Kidney (tissue), 14 donors: ENCODE data around the gene NR6A1. TPM values are rescaled to one million over a fixed set of nuclear protein-coding genes. Genes with fewer than 3 reads are reported as not detected.

Experiments used
- DNase-seq, 5 donors: peaks; one replicate each; pipeline ENCODE4 v3.0.0-alpha.2; 2013 to 2020
- FAIRE-seq: peaks from 2 replicates; lab custom pipeline; 2012; peaks lifted over from hg19 to GRCh38; lab: Jason Lieb, UNC
- H3K27ac ChIP-seq, 2 donors: one replicate each; pipeline ENCODE4 v1.7.0; 2013; ENCODE audit warnings: low read depth in 2 of 2, low read length in 2 of 2, inconsistent platforms in 1 of 2
- H3K27me3 ChIP-seq: one replicate; pipeline ENCODE4 v1.7.1; 2013; ENCODE audit warnings: low read length, inconsistent platforms; ENCODE audit not compliant: control insufficient read depth, insufficient read depth
- H3K36me3 ChIP-seq, 3 donors: one replicate each; pipeline versions ENCODE4 v1.7.0 to v1.7.1; 2013; ENCODE audit warnings: low read length in 3 of 3, control low read depth in 1 of 3, inconsistent platforms in 1 of 3; ENCODE audit not compliant: insufficient read depth in 3 of 3, control insufficient read depth in 2 of 3
- H3K4me1 ChIP-seq, 3 donors: one replicate each; pipeline versions ENCODE4 v1.7.0 to v1.7.1; 2013; ENCODE audit warnings: low read length in 3 of 3, inconsistent platforms in 1 of 3, low read depth in 1 of 3; ENCODE audit not compliant: control insufficient read depth in 2 of 3, insufficient read depth in 2 of 3
- H3K4me3 ChIP-seq, 3 donors: one replicate each; pipeline versions ENCODE4 v1.7.0 to v1.8.1; 2013; ENCODE audit warnings: low read length in 3 of 3, control low read depth in 1 of 3, inconsistent platforms in 1 of 3
- H3K9ac ChIP-seq, 3 donors: one replicate each; pipeline versions ENCODE4 v1.7.0 to v1.7.1; 2013; ENCODE audit warnings: low read length in 3 of 3, control low read depth in 1 of 3, inconsistent platforms in 1 of 3
- H3K9me3 ChIP-seq, 3 donors: one replicate each; pipeline versions ENCODE4 v1.7.0 to v1.7.1; 2013; ENCODE audit warnings: low read length in 3 of 3, control low read depth in 1 of 3, inconsistent platforms in 1 of 3; ENCODE audit not compliant: control insufficient read depth in 2 of 3, insufficient read depth in 1 of 3
- intact Hi-C: fragments of 100-400 bp; cut with DNase I; formaldehyde crosslinking; loops from one replicate; pipeline ENCODE4 v1.11.1; 2022
- polyA plus RNA-seq: library from polyadenylated mRNA; stranded (reverse); fragments of 350-450 nt; fragmentation: Illumina TruSeq; extraction: RNeasy Lipid Tissue Mini Kit (QIAGEN cat#74804); gene quantifications from one replicate; pipeline ENCODE4 v1.2.3, GENCODE V29; 2014; ENCODE audit warnings: low read depth, low replicate concordance; ENCODE audit not compliant: insufficient read depth
- total RNA-seq: library from RNA; stranded (reverse); fragmentation: NEBNext Ultra II Directional; extraction: Animal tissue kit (Norgen Biotek cat#: 25700); gene quantifications from one replicate; pipeline ENCODE4 v1.2.1, GENCODE V29; 2021
- TF ChIP-seq, protein P1 (sequence below): IDR thresholded peaks from 3 replicates; pipeline ENCODE4 v1.5.1; 2012; ENCODE audit warnings: mild to moderate bottlenecking, moderate library complexity, borderline replicate concordance; ENCODE audit not compliant: insufficient read depth; ENCODE audit errors: extremely low read depth
- donor health status: control.
- donor health status: control.
- donor health status: control.
- donor health status: control.
- donor health status: control.
- donor health status: DM: yes; HTN: yes; CAD: no.
- donor health status: Normal renal cell carcinoma (clear cell type).

Gene NR6A1
- total and polyA plus RNA-seq, 2 donors from 2014 or later: 1.2 to 3.5 TPM

DNA sequence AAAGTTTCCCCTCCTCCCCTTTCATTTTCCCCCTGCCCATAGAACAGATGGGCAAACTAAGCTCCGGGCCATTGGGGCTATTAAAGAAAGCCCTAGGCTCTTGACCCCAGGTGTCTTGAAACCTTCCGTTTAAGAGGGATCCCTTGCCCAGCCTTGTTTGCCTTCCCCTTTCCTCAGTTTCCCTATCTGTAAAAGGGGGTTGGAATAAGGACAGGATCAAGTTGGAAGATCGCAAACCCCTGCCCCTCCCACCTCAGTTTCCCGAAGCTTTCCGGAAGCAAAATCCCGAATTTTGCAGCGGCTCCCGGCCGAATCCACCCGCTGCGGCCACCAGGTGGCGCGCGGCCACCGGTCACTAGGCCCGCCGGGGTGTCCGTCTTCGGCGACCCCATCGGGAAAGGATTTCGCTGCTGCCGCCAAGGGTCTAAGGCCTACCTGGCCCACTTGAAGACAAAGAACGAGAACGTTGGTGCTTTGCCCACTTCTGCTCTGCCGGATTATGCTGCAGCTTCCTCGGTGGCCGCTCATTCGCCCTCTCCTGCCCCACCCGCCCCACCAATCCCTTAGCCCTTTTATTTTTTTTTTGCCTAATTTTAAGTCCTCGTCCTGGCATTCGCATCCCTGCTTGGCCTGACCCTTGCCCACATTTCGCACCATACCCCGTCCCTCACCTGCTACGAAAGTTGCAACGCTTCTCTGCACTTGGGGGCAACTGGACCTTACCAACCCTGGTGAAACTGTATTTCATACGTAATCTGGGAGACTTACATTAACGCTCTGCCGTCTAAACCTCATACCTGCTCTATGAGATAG is 962 bp upstream of the NR6A1 start:
- H3K36me3 ChIP-seq: no peaks in the 10 kb centered on the region
- H3K27ac ChIP-seq: peak overlapping the region; percentile 12 to 74
- peaks cover 30% of the 10 kb centered on the region for H3K27me3 ChIP-seq
- FAIRE-seq (no peak), DNase-seq (peak; percentile 83 to 91 (median 89))
- intact Hi-C loops: no loop called here
- no peaks in the 10 kb centered on the region for H3K9me3 ChIP-seq
- peaks cover 0 to 4% (median 2%) of the 10 kb centered on the region in 3 donors for H3K4me1 ChIP-seq
- peak overlapping the region; percentile 70 to 89 (median 75) for H3K4me3 ChIP-seq
- H3K9ac ChIP-seq: peak overlapping the region; percentile 3 to 71 (median 56)
- TF ChIP-seq, protein P1, sequence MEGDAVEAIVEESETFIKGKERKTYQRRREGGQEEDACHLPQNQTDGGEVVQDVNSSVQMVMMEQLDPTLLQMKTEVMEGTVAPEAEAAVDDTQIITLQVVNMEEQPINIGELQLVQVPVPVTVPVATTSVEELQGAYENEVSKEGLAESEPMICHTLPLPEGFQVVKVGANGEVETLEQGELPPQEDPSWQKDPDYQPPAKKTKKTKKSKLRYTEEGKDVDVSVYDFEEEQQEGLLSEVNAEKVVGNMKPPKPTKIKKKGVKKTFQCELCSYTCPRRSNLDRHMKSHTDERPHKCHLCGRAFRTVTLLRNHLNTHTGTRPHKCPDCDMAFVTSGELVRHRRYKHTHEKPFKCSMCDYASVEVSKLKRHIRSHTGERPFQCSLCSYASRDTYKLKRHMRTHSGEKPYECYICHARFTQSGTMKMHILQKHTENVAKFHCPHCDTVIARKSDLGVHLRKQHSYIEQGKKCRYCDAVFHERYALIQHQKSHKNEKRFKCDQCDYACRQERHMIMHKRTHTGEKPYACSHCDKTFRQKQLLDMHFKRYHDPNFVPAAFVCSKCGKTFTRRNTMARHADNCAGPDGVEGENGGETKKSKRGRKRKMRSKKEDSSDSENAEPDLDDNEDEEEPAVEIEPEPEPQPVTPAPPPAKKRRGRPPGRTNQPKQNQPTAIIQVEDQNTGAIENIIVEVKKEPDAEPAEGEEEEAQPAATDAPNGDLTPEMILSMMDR: peak; percentile 96

DNA sequence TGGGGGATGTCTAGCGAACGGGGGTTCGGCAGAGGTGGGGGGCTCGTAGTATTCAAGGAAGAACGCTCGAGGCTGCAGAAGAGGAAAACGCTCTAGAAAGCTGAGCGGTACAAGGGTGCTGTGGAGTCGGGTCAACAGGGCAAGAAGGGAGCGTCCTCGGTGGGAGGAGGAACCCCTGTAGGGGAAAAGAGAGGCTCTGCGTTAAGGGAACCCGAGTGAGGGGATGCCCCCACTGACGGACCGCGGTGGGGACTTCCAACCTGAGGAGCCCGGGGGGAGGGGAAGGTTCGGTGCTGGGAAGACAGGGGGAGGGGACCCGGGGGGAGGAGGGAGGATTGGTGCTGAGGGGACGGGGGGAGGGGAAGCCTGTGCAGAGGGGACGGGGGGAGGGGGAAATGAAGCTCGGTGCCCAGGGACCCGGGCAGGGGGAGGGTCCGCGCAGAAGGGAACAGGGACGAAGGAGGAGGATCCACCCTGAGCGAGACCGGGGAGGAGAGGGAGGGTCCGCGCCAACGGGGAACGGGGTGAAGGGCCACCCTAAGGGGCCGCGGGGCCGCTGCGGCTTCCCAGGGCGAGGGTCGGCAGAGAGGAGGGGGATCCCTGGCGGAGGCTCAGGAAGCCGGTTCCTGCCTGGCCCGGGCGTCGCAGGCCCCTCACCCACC is 621 bp downstream of the NR6A1 start:
- peaks cover 42% of the 10 kb centered on the region for H3K27me3 ChIP-seq
- H3K4me1 ChIP-seq: peaks cover 0 to 5% (median 0%) of the 10 kb centered on the region in 3 donors
- peak overlapping the region; percentile 13 to 82 for H3K27ac ChIP-seq
- FAIRE-seq: no peak
- no peaks in the 10 kb centered on the region for H3K9me3 ChIP-seq
- peak in 4 of 5 donors; percentile 25 to 87 (median 67) for DNase-seq
- peak overlapping the region; percentile 31 to 89 (median 58) for H3K4me3 ChIP-seq
- intact Hi-C loops: no loop called here
- no peaks in the 10 kb centered on the region for H3K36me3 ChIP-seq
- peak overlapping the region in 1 of 3 donors; percentile 56 for H3K9ac ChIP-seq
- TF ChIP-seq, protein P1: no peak

DNA sequence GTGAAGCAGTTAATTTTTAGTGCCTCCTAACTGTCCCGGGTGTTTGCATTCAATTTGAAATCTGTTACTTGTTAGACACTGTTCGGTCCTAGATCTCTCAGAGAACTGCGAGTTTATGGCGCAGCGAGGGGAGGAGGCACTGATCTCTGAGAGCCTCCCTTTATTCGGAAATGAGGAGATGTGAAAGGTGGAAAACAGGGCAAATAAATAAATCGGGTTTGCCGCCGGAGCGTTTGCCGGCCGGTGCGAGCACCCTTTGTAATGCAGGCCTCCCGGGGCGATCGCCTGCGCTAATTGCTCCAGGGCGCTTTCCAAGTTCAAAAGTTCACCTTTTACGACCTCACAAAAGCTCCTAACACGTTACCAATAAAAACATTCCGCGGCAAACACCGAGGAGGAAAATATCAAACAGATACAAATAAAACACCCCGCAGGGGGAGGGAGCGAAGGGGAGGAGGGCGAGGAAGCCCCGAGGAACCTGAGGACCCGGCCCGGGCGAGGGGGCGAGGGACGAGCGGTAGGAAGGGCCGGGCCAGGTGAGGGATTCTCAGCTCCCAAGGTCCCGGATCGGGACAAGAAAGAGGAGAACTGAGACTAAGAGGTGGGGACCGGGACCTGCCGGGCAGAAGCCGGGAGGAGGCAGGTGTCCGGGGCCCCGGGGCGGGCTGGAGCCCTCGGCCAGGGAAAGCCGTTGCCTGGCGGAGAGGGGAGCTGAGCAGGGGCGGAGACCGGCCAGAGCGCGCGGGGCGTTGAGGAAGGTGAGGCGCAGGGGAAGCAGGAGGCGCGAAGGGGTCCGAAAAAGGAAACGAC is 1.4 kb downstream of the NR6A1 start:
- FAIRE-seq: no peak

More for the DNA sequence above, 1.4 kb downstream of the NR6A1 start:
- Histone ChIP-seq H3K4me3 (peak overlapping the region; percentile 31 to 89 (median 36)), H3K4me1 (peaks cover 0 to 5% (median 0%) of the 10 kb centered on the region in 3 donors), H3K27ac (peak overlapping the region; percentile 2 to 46), H3K9me3 (no peaks in the 10 kb centered on the region), H3K36me3 (no peaks in the 10 kb centered on the region), H3K27me3 (peaks cover 44% of the 10 kb centered on the region), H3K9ac (peak overlapping the region in 1 of 3 donors; percentile 21)
- DNase-seq: peak; percentile 46 to 85 (median 71)
- intact Hi-C loops: no loop called here
- TF ChIP-seq, protein P1: no peak
